ENCODE data around the gene HOXB7.

DNA sequence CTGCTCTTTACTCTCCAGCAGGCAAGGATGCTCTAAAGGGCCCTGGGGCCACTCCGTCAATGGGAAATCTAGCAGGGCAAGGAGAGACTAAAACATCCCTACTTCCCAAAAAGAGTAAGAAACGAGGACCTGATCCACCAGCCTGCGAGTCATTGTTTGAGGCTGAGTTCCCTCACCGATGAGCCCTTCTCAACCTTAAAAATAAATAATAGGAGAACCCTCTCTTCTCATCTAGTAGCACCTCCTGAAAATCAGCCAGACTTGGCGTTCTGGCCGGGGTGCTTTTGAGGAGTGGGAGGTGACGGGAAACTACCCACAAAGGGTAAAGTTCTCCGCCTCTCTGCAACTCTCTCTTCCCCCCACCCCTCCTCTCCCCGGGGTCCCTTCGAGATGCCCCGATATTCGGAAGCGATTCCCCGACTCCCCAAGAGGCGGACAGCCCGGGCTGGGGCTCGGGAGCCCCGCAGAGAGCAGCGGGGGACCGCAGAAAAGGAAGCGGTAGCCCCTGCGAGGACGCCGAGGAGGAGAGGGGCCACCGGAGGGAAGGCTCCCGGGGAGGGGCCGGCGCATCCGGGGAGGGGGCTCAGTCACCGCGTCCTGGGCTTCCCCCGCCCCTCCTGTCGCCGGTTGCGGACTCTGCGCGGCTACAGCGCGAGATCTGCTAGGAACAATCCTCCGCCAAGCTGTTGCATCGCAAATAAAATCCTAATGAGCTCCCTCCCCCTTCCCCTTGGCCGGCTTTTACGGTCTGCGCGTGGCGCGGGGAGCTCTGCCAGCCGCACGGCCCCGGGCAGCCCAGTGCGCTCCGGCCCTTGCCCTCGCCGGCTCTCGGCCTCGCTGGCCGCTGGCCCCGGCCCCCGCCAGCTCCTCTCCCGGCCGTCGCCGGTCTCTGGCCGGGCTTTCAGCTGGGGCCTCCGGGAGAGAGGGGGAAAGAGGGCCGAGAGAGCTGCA, 14.0 kb upstream of the HOXB7 start:
- TF ChIP-seq CTCF (IDR thresholded peaks at IDR 0.05), result no peak
- no peak for TF ChIP-seq POLR2AphosphoS5 (IDR thresholded peaks at IDR 0.05)
- TF ChIP-seq POLR2A (IDR thresholded peaks at IDR 0.05), result no peak

All from sigmoid colon (tissue), 4 donors.